ENCODE data around the gene ARPC1B.

The ARPC1B gene

DNA sequence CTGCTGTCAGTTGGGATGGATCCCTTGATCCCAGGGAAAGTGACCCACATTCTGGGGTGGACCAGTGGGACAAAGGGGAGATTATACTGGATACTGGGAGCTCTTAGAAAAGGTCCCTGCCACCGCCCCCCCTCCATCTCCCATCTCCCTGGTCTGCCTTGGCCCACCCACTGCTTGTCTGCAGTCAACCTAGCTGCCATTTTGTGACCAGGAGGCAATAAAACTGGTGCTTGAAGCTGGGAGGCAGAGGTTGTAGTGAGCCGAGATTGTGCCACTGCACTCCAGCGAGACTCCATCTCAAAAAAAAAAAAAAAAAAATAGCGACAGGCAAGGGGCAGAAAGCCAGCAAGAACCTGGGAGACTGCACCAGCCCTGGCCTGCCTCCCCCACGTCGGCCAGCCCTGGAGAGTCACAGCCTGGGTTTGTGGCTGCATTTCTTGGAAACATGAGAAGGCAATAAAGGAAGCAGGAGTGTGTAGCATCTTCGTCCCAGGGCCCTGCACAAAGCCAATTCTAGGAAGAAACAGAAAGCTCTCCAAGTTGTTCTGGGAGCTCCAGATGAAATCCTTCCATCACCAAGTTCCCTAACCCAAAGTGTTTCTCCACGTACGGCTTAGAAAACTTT, 4.7 kb upstream of the ARPC1B start:
- POLR2A ChIA-PET: no interaction called here
- TF ChIP-seq, protein P1, sequence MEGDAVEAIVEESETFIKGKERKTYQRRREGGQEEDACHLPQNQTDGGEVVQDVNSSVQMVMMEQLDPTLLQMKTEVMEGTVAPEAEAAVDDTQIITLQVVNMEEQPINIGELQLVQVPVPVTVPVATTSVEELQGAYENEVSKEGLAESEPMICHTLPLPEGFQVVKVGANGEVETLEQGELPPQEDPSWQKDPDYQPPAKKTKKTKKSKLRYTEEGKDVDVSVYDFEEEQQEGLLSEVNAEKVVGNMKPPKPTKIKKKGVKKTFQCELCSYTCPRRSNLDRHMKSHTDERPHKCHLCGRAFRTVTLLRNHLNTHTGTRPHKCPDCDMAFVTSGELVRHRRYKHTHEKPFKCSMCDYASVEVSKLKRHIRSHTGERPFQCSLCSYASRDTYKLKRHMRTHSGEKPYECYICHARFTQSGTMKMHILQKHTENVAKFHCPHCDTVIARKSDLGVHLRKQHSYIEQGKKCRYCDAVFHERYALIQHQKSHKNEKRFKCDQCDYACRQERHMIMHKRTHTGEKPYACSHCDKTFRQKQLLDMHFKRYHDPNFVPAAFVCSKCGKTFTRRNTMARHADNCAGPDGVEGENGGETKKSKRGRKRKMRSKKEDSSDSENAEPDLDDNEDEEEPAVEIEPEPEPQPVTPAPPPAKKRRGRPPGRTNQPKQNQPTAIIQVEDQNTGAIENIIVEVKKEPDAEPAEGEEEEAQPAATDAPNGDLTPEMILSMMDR (IDR thresholded peaks at IDR 0.05; ENCODE audit: control extremely low read depth, extremely low read depth, low read depth, missing control alignments): no peak
- CTCF ChIA-PET: interaction anchor here (1.4 kb wide), 1 partner anchor 9 kb away, joined by 6 read pairs; no protein-coding TSS in a partner anchor
- no peak for DNase-seq (ENCODE audit: extremely low spot score)

DNA sequence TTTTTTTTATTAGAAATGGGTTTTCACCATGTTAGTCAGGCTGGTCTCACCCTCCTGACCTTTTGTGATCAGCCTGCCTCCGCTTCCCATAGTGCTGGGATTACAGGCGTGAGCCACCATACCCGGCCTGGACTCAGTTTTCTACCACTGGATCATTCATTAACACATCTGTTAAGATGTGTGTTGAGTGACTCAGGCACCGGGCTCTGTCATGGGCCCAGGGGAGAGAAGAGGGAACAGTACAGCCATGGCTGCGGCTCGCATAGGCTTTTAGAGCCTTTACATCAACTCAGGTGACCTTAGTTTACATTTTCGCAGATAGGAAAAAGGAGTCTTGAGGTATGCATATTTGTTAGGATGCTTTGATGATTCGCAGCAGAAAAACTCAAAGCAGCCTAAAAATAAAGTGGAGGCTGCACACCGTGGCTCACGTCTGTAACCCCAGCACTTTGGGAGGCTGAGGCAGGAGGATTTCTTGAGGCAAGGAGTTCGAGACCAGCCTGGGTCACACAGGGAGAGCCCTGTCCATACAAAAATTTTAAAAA, 3.1 kb upstream of the ARPC1B start:
- no peak for DNase-seq (ENCODE audit: extremely low spot score)
- ChIA-PET POLR2A (no interaction called here), CTCF (no interaction called here)
- TF ChIP-seq, protein P1 (IDR thresholded peaks at IDR 0.05; ENCODE audit: control extremely low read depth, extremely low read depth, low read depth, missing control alignments): no peak

DNA sequence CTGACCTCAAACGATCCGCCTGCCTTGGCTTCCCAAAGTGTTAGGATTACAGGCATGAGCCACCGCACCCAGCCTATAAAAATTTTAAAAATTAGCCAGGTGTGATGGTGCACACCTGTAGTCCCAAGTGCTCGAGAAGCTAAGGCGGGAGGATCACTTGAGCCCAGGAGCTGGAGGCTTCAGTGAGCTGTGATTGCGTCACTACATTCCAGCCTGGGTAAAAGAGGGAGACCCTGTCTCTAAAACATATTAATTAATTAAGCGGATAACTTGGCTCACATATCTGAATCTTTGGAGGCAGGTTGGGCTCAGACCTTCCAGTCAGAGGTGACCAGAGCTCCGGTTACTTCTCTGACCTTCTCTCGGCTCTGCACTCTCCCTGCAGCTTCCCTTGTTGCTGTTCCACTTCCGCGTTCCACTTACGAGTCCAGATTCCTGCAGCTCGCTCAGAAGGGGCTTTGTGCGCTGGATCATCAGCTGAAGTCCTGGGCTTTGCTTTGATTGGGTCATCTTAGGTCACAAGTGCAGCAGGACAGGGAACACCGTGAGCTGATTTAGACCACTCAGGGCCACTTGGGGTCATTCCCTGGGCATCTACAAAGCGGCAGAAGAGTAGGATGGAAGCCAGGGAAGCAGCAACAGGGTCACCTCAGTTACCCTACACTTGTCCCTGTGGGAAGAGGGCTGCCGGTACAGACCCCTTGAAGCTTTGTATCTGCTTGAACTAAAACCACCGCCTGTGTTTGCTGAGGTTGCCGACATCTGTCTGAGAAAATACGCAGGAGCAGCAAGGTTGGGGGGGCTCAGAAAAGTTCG, 2.0 kb upstream of the ARPC1B start:
- POLR2A ChIA-PET: no interaction called here
- no peak for DNase-seq (ENCODE audit: extremely low spot score)
- CTCF ChIA-PET: interaction anchor here (1.0 kb wide), 1 partner anchor 8 kb away, joined by 3 read pairs; no protein-coding TSS in a partner anchor
- TF ChIP-seq, protein P1 (IDR thresholded peaks at IDR 0.05; ENCODE audit: control extremely low read depth, extremely low read depth, low read depth, missing control alignments): no peak

DNA sequence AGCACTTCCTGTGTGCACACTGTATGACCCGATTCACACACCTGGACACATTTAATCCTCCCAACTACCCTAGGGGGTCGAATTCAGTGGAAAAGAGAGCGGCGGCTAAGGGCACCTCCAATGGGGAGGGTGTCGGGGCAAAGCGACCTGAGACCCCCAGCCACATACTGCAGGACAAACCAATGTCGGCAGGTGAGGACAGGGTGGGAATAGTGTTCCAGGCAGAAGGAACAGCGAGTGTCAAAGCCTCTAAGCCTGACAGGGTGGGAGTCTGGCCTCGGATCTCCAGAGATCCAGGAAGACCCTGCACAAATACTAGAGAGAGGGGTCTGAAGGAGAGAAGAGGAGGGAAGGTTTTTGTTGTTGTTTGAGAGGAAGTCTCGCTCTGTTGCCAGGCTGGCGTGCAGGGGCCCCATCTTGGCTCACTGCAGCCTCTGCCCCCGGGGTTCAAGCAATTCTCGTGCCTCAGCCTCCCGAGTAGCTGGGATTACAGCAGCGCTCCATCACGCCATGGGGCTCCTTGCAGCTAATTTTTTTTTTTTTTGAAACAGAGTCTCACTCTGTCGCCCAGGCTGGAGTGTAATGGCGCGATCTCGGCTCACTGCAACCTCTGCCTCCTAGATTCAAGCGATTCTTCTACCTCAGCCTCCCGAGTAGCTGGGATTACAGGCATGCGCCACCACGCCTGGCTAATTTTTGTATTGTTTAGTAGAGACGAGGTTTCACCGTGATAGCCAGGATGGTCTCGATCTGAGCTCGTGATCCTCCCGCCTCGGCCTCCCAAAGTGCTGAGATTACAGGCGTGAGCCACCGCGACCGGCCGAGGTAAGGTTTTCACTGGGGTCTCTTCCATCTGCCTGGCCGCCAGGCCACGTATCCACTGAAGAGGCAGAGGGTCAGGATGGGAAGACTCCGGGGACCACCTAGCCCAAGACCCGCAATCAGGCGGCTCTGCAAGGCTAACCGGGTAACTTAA, 1.2 kb upstream of the ARPC1B start:
- POLR2A ChIA-PET: interaction anchor here (1.4 kb wide), 1 partner anchor 35 kb away, joined by 6 read pairs; the partner anchor contains the start of genes BUD31 and PDAP1
- CTCF ChIA-PET: interaction anchor here (1.0 to 1.5 kb wide), 4 partner anchors 8 to 18 kb away, joined by 3 to 5 read pairs (median 4); no protein-coding TSS in a partner anchor
- TF ChIP-seq, protein P1 (IDR thresholded peaks at IDR 0.05; ENCODE audit: control extremely low read depth, extremely low read depth, low read depth, missing control alignments): no peak
- DNase-seq (ENCODE audit: extremely low spot score): no peak

DNA sequence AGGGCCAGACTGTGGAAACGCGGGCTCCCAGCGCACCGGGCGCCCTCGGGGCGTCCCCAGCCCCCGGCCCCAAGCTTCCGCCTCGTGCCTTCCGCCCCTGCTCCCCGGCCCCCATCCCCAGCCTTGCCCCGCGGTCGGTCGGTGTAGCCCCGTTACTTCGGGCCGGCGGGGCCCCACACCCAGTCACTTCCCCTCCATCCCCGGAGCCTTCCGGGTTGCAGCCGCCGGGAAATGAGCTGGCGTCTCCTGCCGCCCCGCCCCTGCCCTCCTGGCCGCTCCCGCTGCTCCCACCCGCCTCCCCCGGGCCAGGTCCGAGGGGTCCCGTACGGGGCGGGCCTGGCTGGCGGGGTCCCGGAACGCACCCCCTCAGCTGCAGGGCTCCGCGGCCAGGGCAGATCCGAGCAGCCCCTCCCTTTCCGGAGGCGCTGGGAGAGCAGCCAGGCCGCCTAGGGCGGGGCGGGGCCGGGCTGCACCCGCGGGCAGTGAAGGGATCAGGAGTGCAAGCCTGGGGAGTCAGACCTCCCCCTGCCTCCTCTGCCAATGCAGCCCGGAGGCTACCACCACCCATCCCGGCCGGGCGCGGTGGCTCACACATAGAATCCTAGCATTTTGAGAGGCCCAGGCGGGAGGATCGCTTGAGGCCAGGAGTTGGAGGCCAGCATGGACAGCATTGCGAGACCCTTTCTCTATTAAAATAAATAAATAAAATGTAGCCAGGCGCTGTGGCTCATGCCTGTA, 709 bp downstream of the ARPC1B start:
- ChIA-PET POLR2A (interaction anchor here (0.6 to 0.9 kb wide), 3 partner anchors 27 to 34 kb away, joined by 3 to 11 read pairs (median 7); partner anchors contain the start of genes BUD31 and PDAP1), CTCF (interaction anchor here (1.5 kb wide), 1 partner anchor 12 kb away, joined by 4 read pairs; no protein-coding TSS in a partner anchor)
- TF ChIP-seq, protein P1 (IDR thresholded peaks at IDR 0.05; ENCODE audit: control extremely low read depth, extremely low read depth, low read depth, missing control alignments): no peak
- peak; percentile 81 for DNase-seq (ENCODE audit: extremely low spot score)

Measured in GM10248 (cell line).